ENCODE measurements around the gene PAQR9.

The PAQR9 gene

GRCh38 chr3:143002083-143002712, 38.7 kb upstream of the PAQR9 start:
- TF ChIP-seq, protein P1, sequence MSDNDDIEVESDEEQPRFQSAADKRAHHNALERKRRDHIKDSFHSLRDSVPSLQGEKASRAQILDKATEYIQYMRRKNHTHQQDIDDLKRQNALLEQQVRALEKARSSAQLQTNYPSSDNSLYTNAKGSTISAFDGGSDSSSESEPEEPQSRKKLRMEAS (IDR thresholded peaks at IDR 0.05; ENCODE audit: low read depth, low read length): peak; percentile 93
- TF ChIP-seq MYC (IDR thresholded peaks at IDR 0.05; ENCODE audit: low read depth, low read length): peak; percentile 63
- TF ChIP-seq, protein P2, sequence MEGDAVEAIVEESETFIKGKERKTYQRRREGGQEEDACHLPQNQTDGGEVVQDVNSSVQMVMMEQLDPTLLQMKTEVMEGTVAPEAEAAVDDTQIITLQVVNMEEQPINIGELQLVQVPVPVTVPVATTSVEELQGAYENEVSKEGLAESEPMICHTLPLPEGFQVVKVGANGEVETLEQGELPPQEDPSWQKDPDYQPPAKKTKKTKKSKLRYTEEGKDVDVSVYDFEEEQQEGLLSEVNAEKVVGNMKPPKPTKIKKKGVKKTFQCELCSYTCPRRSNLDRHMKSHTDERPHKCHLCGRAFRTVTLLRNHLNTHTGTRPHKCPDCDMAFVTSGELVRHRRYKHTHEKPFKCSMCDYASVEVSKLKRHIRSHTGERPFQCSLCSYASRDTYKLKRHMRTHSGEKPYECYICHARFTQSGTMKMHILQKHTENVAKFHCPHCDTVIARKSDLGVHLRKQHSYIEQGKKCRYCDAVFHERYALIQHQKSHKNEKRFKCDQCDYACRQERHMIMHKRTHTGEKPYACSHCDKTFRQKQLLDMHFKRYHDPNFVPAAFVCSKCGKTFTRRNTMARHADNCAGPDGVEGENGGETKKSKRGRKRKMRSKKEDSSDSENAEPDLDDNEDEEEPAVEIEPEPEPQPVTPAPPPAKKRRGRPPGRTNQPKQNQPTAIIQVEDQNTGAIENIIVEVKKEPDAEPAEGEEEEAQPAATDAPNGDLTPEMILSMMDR (IDR thresholded peaks at IDR 0.05; ENCODE audit: low read depth, low read length): no peak
- peak overlapping the region; percentile 95 for H3K4me3 ChIP-seq (ENCODE audit: low read depth, low read length)
- DNase-seq (ENCODE audit: low read depth): peak; percentile 67

GRCh38 chr3:143001369-143002082, 38.1 kb upstream of the PAQR9 start, which contains the start of gene U2SURP:
Gene U2SURP (plus strand): TSS chr3:143001570. CDS start chr3:143001629, 59 bp downstream.
- H3K4me3 ChIP-seq (ENCODE audit: low read depth, low read length): peak within 1 kb of the TSS; percentile 95
- peak; percentile 97 for DNase-seq (ENCODE audit: low read depth)
- TF ChIP-seq POLR2A (IDR thresholded peaks at IDR 0.05; ENCODE audit: extremely low read depth, insufficient read length) (peak; percentile 88), MYC (IDR thresholded peaks at IDR 0.05; ENCODE audit: low read depth, low read length) (peak; percentile 86)
- TF ChIP-seq, protein P1 (IDR thresholded peaks at IDR 0.05; ENCODE audit: low read depth, low read length): peak; percentile 94
- TF ChIP-seq, protein P2 (IDR thresholded peaks at IDR 0.05; ENCODE audit: low read depth, low read length): no peak

- TF ChIP-seq, protein P1 (IDR thresholded peaks at IDR 0.05; ENCODE audit: low read depth, low read length): no peak
- no peak for TF ChIP-seq MYC (IDR thresholded peaks at IDR 0.05; ENCODE audit: low read depth, low read length)
- no peak for DNase-seq (ENCODE audit: low read depth)
Measured at GRCh38 chr3:143001034-143001368, 37.5 kb upstream of the PAQR9 start.

DNA sequence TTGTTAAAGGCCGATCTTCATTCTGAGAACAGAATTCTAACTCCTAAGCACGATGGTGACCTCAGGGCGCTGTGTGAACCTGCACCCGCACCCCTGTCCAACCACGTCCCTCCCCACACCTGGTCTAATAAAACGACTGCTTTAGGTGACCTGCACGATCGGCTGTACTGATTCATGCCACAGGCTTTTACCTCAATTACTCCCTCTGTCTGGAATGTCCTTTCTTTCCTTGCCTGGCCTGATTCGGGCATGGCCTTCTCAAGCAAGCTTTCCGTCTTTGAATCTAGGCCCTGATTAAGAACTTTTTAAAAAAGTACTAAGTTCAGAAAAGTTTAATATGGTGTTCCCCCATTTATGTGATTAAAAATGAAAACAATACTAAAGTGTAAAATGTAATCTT, 37.1 kb upstream of the PAQR9 start:
- TF ChIP-seq, protein P2 (IDR thresholded peaks at IDR 0.05; ENCODE audit: low read depth, low read length): no peak
- peak overlapping the region; percentile 95 for H3K4me3 ChIP-seq (ENCODE audit: low read depth, low read length)
- DNase-seq (ENCODE audit: low read depth): no peak

More at GRCh38 chr3:143001034-143001368, 37.5 kb upstream of the PAQR9 start:
- H3K4me3 ChIP-seq (ENCODE audit: low read depth, low read length): peak overlapping the region; percentile 95

DNA sequence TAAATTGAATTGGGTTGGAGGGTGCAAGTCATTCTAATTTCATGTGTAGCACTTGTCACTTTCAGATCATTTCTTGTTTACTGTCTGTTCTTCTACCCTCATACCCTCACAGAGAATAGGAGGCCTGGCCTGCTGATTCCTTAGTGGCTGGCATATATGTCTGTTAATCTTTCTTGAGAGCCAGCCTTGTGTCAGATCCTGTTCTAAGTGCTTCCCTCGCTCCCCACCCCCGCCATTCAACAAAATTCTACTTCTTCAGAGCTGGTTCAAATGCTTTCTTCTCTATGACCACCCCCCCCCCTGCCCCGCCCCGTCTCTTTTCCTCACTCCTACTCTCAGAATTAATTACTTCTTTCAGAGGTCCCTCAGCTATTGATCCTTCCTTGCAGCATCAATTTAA, 36.4 kb upstream of the PAQR9 start:
- peak; percentile 36 for DNase-seq (ENCODE audit: low read depth)
- H3K4me3 ChIP-seq (ENCODE audit: low read depth, low read length): peak overlapping the region; percentile 95
- TF ChIP-seq POLR2A (IDR thresholded peaks at IDR 0.05; ENCODE audit: extremely low read depth, insufficient read length): no peak
- TF ChIP-seq MYC (IDR thresholded peaks at IDR 0.05; ENCODE audit: low read depth, low read length): no peak
- TF ChIP-seq, protein P2 (IDR thresholded peaks at IDR 0.05; ENCODE audit: low read depth, low read length): no peak
- TF ChIP-seq, protein P1 (IDR thresholded peaks at IDR 0.05; ENCODE audit: low read depth, low read length): no peak

GRCh38 chr3:142998439-142998838, 35.0 kb upstream of the PAQR9 start:
- TF ChIP-seq MYC (IDR thresholded peaks at IDR 0.05; ENCODE audit: low read depth, low read length): no peak
- no peak for TF ChIP-seq POLR2A (IDR thresholded peaks at IDR 0.05; ENCODE audit: extremely low read depth, insufficient read length)
- TF ChIP-seq, protein P2 (IDR thresholded peaks at IDR 0.05; ENCODE audit: low read depth, low read length): no peak
- TF ChIP-seq, protein P1 (IDR thresholded peaks at IDR 0.05; ENCODE audit: low read depth, low read length): no peak
- DNase-seq (ENCODE audit: low read depth): no peak
- H3K4me3 ChIP-seq (ENCODE audit: low read depth, low read length): no peak overlapping the region

Data from NB4 (cell line).